NB4 (cell line): Measurements from ENCODE around the gene KIRREL2.

ENCODE experiments used
- CTCF ChIP-seq: IDR thresholded peaks from one replicate; pipeline ENCODE4 v1.5.1; 2012; ENCODE audit warnings: low read depth, low read length
- MAX ChIP-seq: IDR thresholded peaks from 2 replicates; pipeline ENCODE4 v1.6.1; 2011; ENCODE audit warnings: low read depth, low read length
- MYC ChIP-seq: IDR thresholded peaks from 2 replicates; pipeline ENCODE4 v1.6.1; 2011; ENCODE audit warnings: low read depth, low read length
- POLR2A ChIP-seq: IDR thresholded peaks from 2 replicates; pipeline ENCODE4 v1.6.1; 2011; ENCODE audit warnings: mild to moderate bottlenecking; ENCODE audit not compliant: insufficient read length; ENCODE audit errors: extremely low read depth

DNA sequence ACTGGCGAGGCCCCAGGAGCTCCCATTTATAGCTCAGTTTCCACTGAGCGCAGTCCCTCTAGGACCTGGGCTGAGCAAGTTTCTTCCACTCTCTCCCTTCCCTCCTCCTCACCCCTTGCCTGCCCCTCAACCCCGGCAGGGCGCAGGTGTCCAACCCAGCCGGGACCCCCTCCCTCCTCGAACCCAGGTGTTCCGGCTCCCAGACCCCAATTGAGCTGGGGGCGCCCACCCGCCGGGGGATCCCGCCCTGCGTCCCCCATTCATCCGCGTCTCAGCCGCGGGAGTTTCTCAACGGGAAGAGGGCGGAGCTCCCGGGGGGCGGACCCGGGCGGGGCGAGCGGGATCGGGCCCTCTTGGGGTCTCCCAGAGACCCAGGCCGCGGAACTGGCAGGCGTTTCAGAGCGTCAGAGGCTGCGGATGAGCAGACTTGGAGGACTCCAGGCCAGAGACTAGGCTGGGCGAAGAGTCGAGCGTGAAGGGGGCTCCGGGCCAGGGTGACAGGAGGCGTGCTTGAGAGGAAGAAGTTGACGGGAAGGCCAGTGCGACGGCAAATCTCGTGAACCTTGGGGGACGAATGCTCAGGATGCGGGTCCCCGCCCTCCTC lies at the start of gene KIRREL2:
- TF ChIP-seq CTCF (no peak), POLR2A (no peak), MAX (no peak), MYC (no peak)
